ENCODE data around the gene EGFR. TPM values are rescaled to one million over a fixed set of nuclear protein-coding genes. Genes with fewer than 3 reads are reported as not detected.

EGFR gene
- total and polyA plus RNA-seq, 2 donors (not counting 1 experiment from before 2014, with no cell fraction given), result 55.3 to 62.8 TPM

GRCh38 chr7:55155351-55156117 lies 136.7 kb downstream of the EGFR start:
- Histone ChIP-seq H4K20me1 (ENCODE audit: control insufficient read depth, extremely low read depth, insufficient read depth, low read length) (no peaks in the 10 kb centered on the region), H3K9ac (ENCODE audit: insufficient read depth, low read length) (no peak overlapping the region), H3K27me3 (ENCODE audit: control insufficient read depth, insufficient read depth, low read length) (no peaks in the 10 kb centered on the region), H3K4me1 (ENCODE audit: control insufficient read depth, extremely low read depth, insufficient read depth, low read length) (no peaks in the 10 kb centered on the region), H3K4me2 (ENCODE audit: extremely low read depth, insufficient read depth, low read length) (no peak overlapping the region), H3K27ac (ENCODE audit: insufficient read depth, low read length) (no peak overlapping the region), H3K79me2 (ENCODE audit: control insufficient read depth, insufficient read depth, low read length) (peaks cover 2% of the 10 kb centered on the region), H3K9me3 (ENCODE audit: control insufficient read depth, insufficient read depth, low read depth, low read length) (no peaks in the 10 kb centered on the region), H3K4me3 (replicated peaks in 1 of 4; ENCODE audit: control extremely low read depth in 1 of 4, insufficient read depth in 1 of 4, low read depth in 3 of 4, low read length in 4 of 4) (no peak overlapping the region), H2AFZ (ENCODE audit: low read length) (no peak overlapping the region), H3K36me3 (ENCODE audit: control insufficient read depth, insufficient read depth, low read length) (peaks cover 51% of the 10 kb centered on the region)
- TF ChIP-seq CTCF (conservative IDR thresholded peaks at IDR 0.05 in 1 of 2, IDR thresholded peaks at IDR 0.05 in 1 of 2; ENCODE audit: low read depth in 1 of 2, low read length in 2 of 2) (no peak), EZH2 (IDR thresholded peaks at IDR 0.05; ENCODE audit: low read length, missing control alignments) (no peak)
- no peak for DNase-seq (ENCODE audit: low read depth in 2 of 2)

GRCh38 chr7:55156919-55157763 lies 138.3 kb downstream of the EGFR start:
- Histone ChIP-seq H3K4me3 (replicated peaks in 1 of 4; ENCODE audit: control extremely low read depth in 1 of 4, insufficient read depth in 1 of 4, low read depth in 3 of 4, low read length in 4 of 4) (no peak overlapping the region), H3K4me2 (ENCODE audit: extremely low read depth, insufficient read depth, low read length) (no peak overlapping the region), H3K27me3 (ENCODE audit: control insufficient read depth, insufficient read depth, low read length) (no peaks in the 10 kb centered on the region), H3K9ac (ENCODE audit: insufficient read depth, low read length) (no peak overlapping the region), H3K36me3 (ENCODE audit: control insufficient read depth, insufficient read depth, low read length) (peaks cover 48% of the 10 kb centered on the region), H4K20me1 (ENCODE audit: control insufficient read depth, extremely low read depth, insufficient read depth, low read length) (no peaks in the 10 kb centered on the region), H3K27ac (ENCODE audit: insufficient read depth, low read length) (no peak overlapping the region), H3K79me2 (ENCODE audit: control insufficient read depth, insufficient read depth, low read length) (peaks cover 2% of the 10 kb centered on the region), H3K4me1 (ENCODE audit: control insufficient read depth, extremely low read depth, insufficient read depth, low read length) (no peaks in the 10 kb centered on the region), H2AFZ (ENCODE audit: low read length) (no peak overlapping the region), H3K9me3 (ENCODE audit: control insufficient read depth, insufficient read depth, low read depth, low read length) (no peaks in the 10 kb centered on the region)
- no peak for TF ChIP-seq EZH2 (IDR thresholded peaks at IDR 0.05; ENCODE audit: low read length, missing control alignments)
- TF ChIP-seq CTCF (conservative IDR thresholded peaks at IDR 0.05 in 1 of 2, IDR thresholded peaks at IDR 0.05 in 1 of 2; ENCODE audit: low read depth in 1 of 2, low read length in 2 of 2), result no peak
- DNase-seq (ENCODE audit: low read depth in 2 of 2), result peak in 1 of 2 donors; percentile 51

- Histone ChIP-seq H3K27ac (ENCODE audit: insufficient read depth, low read length) (peak overlapping the region; percentile 12), H3K9ac (ENCODE audit: insufficient read depth, low read length) (no peak overlapping the region), H2AFZ (ENCODE audit: low read length) (no peak overlapping the region), H4K20me1 (ENCODE audit: control insufficient read depth, extremely low read depth, insufficient read depth, low read length) (no peaks in the 10 kb centered on the region), H3K4me1 (ENCODE audit: control insufficient read depth, extremely low read depth, insufficient read depth, low read length) (no peaks in the 10 kb centered on the region), H3K9me3 (ENCODE audit: control insufficient read depth, insufficient read depth, low read depth, low read length) (no peaks in the 10 kb centered on the region), H3K36me3 (ENCODE audit: control insufficient read depth, insufficient read depth, low read length) (peaks cover 47% of the 10 kb centered on the region), H3K4me2 (ENCODE audit: extremely low read depth, insufficient read depth, low read length) (no peak overlapping the region), H3K4me3 (replicated peaks in 1 of 4; ENCODE audit: control extremely low read depth in 1 of 4, insufficient read depth in 1 of 4, low read depth in 3 of 4, low read length in 4 of 4) (no peak overlapping the region), H3K27me3 (ENCODE audit: control insufficient read depth, insufficient read depth, low read length) (no peaks in the 10 kb centered on the region), H3K79me2 (ENCODE audit: control insufficient read depth, insufficient read depth, low read length) (peaks cover 2% of the 10 kb centered on the region)
- no peak for TF ChIP-seq EZH2 (IDR thresholded peaks at IDR 0.05; ENCODE audit: low read length, missing control alignments)
- no peak for TF ChIP-seq CTCF (conservative IDR thresholded peaks at IDR 0.05 in 1 of 2, IDR thresholded peaks at IDR 0.05 in 1 of 2; ENCODE audit: low read depth in 1 of 2, low read length in 2 of 2)
- no peak for DNase-seq (ENCODE audit: low read depth in 2 of 2)
These were observed 138.9 kb downstream of the EGFR start for GRCh38 chr7:55157764-55158105.

Data from fibroblast of lung (primary cell).